Tibial nerve (tissue), 4 donors: ENCODE measurements around the gene MCU. TPM values are rescaled to one million over a fixed set of nuclear protein-coding genes. Genes with fewer than 3 reads are reported as not detected.

ENCODE experiments used
- DNase-seq, 2 donors: peaks; one replicate each; pipeline ENCODE4 v3.0.0-alpha.2; 2019; ENCODE audit warnings: low spot score in 2 of 2
- H3K27ac ChIP-seq, 4 donors: fragments of 200-600 bp; sonication (generic) in 3 of 4; one replicate each; pipeline ENCODE4 v1.5.1; 2017 to 2019; ENCODE audit warnings: mild to moderate bottlenecking in 1 of 4
- H3K27me3 ChIP-seq, 2 donors: fragments of 200-600 bp; sonication (generic) in 1 of 2; one replicate each; pipeline versions ENCODE4 v1.5.1 to v1.6.0; 2017 to 2019
- H3K36me3 ChIP-seq, 3 donors: fragments of 200-600 bp; sonication (generic); one replicate each; pipeline ENCODE4 v1.5.1; 2018 to 2019
- H3K4me1 ChIP-seq, 4 donors: fragments of 200-600 bp; sonication (generic) in 3 of 4; one replicate each; pipeline ENCODE4 v1.5.1; 2017 to 2019
- H3K4me3 ChIP-seq, 4 donors: fragments of 200-600 bp; sonication (generic) in 3 of 4; one replicate each; pipeline ENCODE4 v1.5.1; 2017 to 2019; ENCODE audit warnings: mild to moderate bottlenecking in 1 of 4, moderate library complexity in 1 of 4
- H3K9me3 ChIP-seq, 4 donors: fragments of 200-600 bp; sonication (generic) in 3 of 4; one replicate each; pipeline ENCODE4 v1.5.1; 2017 to 2019
- CTCF ChIP-seq, 5 experiments: fragments of 200-600 bp in 3 of 5; fragments of 450-650 bp in 2 of 5; sonication (generic) in 3 of 5; IDR thresholded peaks; one replicate each; pipeline ENCODE4 v1.5.1; 2016 to 2019; ENCODE audit warnings: antibody characterized with exemption in 5 of 5, mild to moderate bottlenecking in 3 of 5, moderate library complexity in 2 of 5
- EP300 ChIP-seq, 2 donors: sonication (generic); formaldehyde crosslinking; IDR thresholded peaks; one replicate each; pipeline ENCODE4 v1.6.1; 2017; ENCODE audit warnings: antibody characterized with exemption in 2 of 2, mild to moderate bottlenecking in 1 of 2
- POLR2A ChIP-seq, 2 donors: fragments of 450-650 bp; IDR thresholded peaks; one replicate each; pipeline ENCODE4 v1.6.1; 2017; ENCODE audit warnings: antibody characterized with exemption in 2 of 2, mild to moderate bottlenecking in 2 of 2, moderate library complexity in 2 of 2
- WGBS, 2 donors: methylation state at CpG; one replicate each; pipeline ENCODE4 v1.1.5; 2018; 5-methylcytosine and 5-hydroxymethylcytosine counted together
- total RNA-seq, 4 donors: library from RNA; depleted of rRNA; stranded (reverse); fragments of >200 nt; gene quantifications; one replicate each; pipeline ENCODE4 v1.1.0, GENCODE V29; 2016

Gene MCU
- total RNA-seq, 4 donors from 2014 or later = 6.7 to 16.4 (median 14.2) TPM

- H3K4me3 ChIP-seq = no peak overlapping the region
- peaks cover 0 to 11% (median 0%) of the 10 kb centered on the region in 4 donors for H3K9me3 ChIP-seq
- TF ChIP-seq POLR2A (IDR thresholded peaks at IDR 0.05) (no peak), CTCF (IDR thresholded peaks at IDR 0.05) (no peak), EP300 (IDR thresholded peaks at IDR 0.05) (no peak)
- no peaks in the 10 kb centered on the region for H3K27me3 ChIP-seq
- no peaks in the 10 kb centered on the region for H3K36me3 ChIP-seq
- WGBS, 2 donors = 93 to 100% methylated on average over 1 of the region's 1 CpG
- DNase-seq = no peak
- no peaks in the 10 kb centered on the region for H3K4me1 ChIP-seq
- H3K27ac ChIP-seq = no peak overlapping the region
Measured at GRCh38 chr10:72772031-72772430, 80.1 kb downstream of the MCU start.

- Histone ChIP-seq H3K27ac (no peak overlapping the region), H3K27me3 (no peaks in the 10 kb centered on the region), H3K9me3 (no peaks in the 10 kb centered on the region), H3K36me3 (no peaks in the 10 kb centered on the region), H3K4me1 (peaks cover 0 to 18% (median 7%) of the 10 kb centered on the region in 4 donors), H3K4me3 (no peak overlapping the region)
- TF ChIP-seq EP300 (IDR thresholded peaks at IDR 0.05) (no peak), CTCF (IDR thresholded peaks at IDR 0.05) (no peak), POLR2A (IDR thresholded peaks at IDR 0.05) (no peak)
- DNase-seq = no peak
- WGBS, 2 donors = 96 to 100% methylated on average over 2 of the region's 2 CpGs
Measured at GRCh38 chr10:72779874-72780273, 87.9 kb downstream of the MCU start.

- Histone ChIP-seq H3K27me3 (no peaks in the 10 kb centered on the region), H3K4me3 (no peak overlapping the region), H3K9me3 (no peaks in the 10 kb centered on the region), H3K4me1 (peaks cover 0 to 30% (median 13%) of the 10 kb centered on the region in 4 donors), H3K36me3 (no peaks in the 10 kb centered on the region), H3K27ac (no peak overlapping the region)
- no peak for DNase-seq
- TF ChIP-seq POLR2A (IDR thresholded peaks at IDR 0.05) = no peak
- TF ChIP-seq EP300 (IDR thresholded peaks at IDR 0.05) = no peak
- no peak for TF ChIP-seq CTCF (IDR thresholded peaks at IDR 0.05)
- WGBS, 2 donors = 74 to 82% methylated on average over 5 of the region's 5 CpGs
Measured at GRCh38 chr10:72782649-72783330, 90.8 kb downstream of the MCU start.

- Histone ChIP-seq H3K9me3 (no peaks in the 10 kb centered on the region), H3K36me3 (no peaks in the 10 kb centered on the region), H3K4me3 (no peak overlapping the region), H3K4me1 (peaks cover 0 to 30% (median 13%) of the 10 kb centered on the region in 4 donors), H3K27me3 (no peaks in the 10 kb centered on the region), H3K27ac (no peak overlapping the region)
- WGBS, 2 donors = 15 to 19% methylated on average over 1 of the region's 1 CpG
- DNase-seq = no peak
- no peak for TF ChIP-seq CTCF (IDR thresholded peaks at IDR 0.05)
- TF ChIP-seq POLR2A (IDR thresholded peaks at IDR 0.05) = no peak
- no peak for TF ChIP-seq EP300 (IDR thresholded peaks at IDR 0.05)
Measured at GRCh38 chr10:72783410-72783833, 91.5 kb downstream of the MCU start.

GRCh38 chr10:72784551-72785351 lies 92.8 kb downstream of the MCU start:
- WGBS, 2 donors = 28 to 29% methylated on average over 7 of the region's 7 CpGs
- DNase-seq = peak in 1 of 2 donors; percentile 30
- no peak overlapping the region for H3K4me3 ChIP-seq
- TF ChIP-seq CTCF (IDR thresholded peaks at IDR 0.05) = no peak
- TF ChIP-seq POLR2A (IDR thresholded peaks at IDR 0.05) = no peak
- TF ChIP-seq EP300 (IDR thresholded peaks at IDR 0.05) = peak in 1 of 2 donors; percentile 32
- peaks cover 0 to 30% (median 13%) of the 10 kb centered on the region in 4 donors for H3K4me1 ChIP-seq
- no peaks in the 10 kb centered on the region for H3K27me3 ChIP-seq
- H3K36me3 ChIP-seq = no peaks in the 10 kb centered on the region
- H3K27ac ChIP-seq = peak overlapping the region in 3 of 4 donors; percentile 29 to 47 (median 31)
- H3K9me3 ChIP-seq = no peaks in the 10 kb centered on the region
